Endothelial cell of umbilical vein (primary cell): ENCODE data around the gene COL18A1. TPM values are rescaled to one million over a fixed set of nuclear protein-coding genes. Genes with fewer than 3 reads are reported as not detected.

ENCODE experiments used
- BruUV-seq: library from RNA; stranded (reverse); fragments of 400-500 nt; replicated peaks from 2 replicates; lab custom pipeline; 2021; lab: Mats Ljungman, UMichigan
- CTCF ChIA-PET: fragments of 300-600, 350-600 bp; sonication (Branson Sonifier 250); formaldehyde crosslinking; loops from one replicate; lab custom pipeline; 2021; ENCODE audit warnings: antibody characterized with exemption, inconsistent platforms; lab: Charles Lee
- POLR2A ChIA-PET: fragments of 300-600, 350-600 bp; sonication (Branson Sonifier 250); formaldehyde crosslinking; loops from one replicate; lab custom pipeline; 2021; ENCODE audit warnings: antibody characterized with exemption, inconsistent platforms; lab: Charles Lee
- DNase-seq: peaks from one replicate; pipeline ENCODE4 v3.0.0-alpha.2; 2011; ENCODE audit warnings: low read depth, low spot score
- FAIRE-seq: peaks from 2 replicates; lab custom pipeline; 2011; peaks lifted over from hg19 to GRCh38; lab: Jason Lieb, UNC
- H2AFZ ChIP-seq: 2 replicates; pipeline ENCODE4 v1.6.0; 2012; ENCODE audit warnings: low read depth, low read length, control low read depth, inconsistent platforms
- H3K27ac ChIP-seq: 2 replicates; pipeline ENCODE4 v1.5.1; 2011; ENCODE audit warnings: low read depth, mild to moderate bottlenecking, control low read depth, low read length, moderate library complexity; ENCODE audit not compliant: insufficient read depth
- H3K27me3 ChIP-seq, 2 experiments: 2 replicates each; pipeline versions ENCODE4 v1.6.0 to v1.6.1; 2011; ENCODE audit warnings: low read length in 2 of 2, mixed read lengths in 1 of 2; ENCODE audit not compliant: control insufficient read depth in 2 of 2, insufficient read depth in 2 of 2
- H3K36me3 ChIP-seq, 2 experiments: 2 replicates in 1 of 2; 3 replicates in 1 of 2; pipeline ENCODE4 v1.5.1; 2011; ENCODE audit warnings: low read length in 2 of 2, mild to moderate bottlenecking in 1 of 2, moderate library complexity in 1 of 2; ENCODE audit not compliant: control insufficient read depth in 2 of 2, insufficient read depth in 2 of 2; ENCODE audit errors: extremely low read depth in 1 of 2
- H3K4me1 ChIP-seq: 3 replicates; pipeline ENCODE4 v1.5.1; 2011; ENCODE audit warnings: mild to moderate bottlenecking, low read length; ENCODE audit not compliant: control insufficient read depth, insufficient read depth; ENCODE audit errors: extremely low read depth
- H3K4me2 ChIP-seq: 2 replicates; pipeline ENCODE4 v1.6.1; 2011; ENCODE audit warnings: low read length, control low read depth, mixed read lengths; ENCODE audit not compliant: insufficient read depth
- H3K4me3 ChIP-seq, 3 experiments: fragments of 200-600 bp in 1 of 3; sonication (generic), shearing (Covaris generic) in 1 of 3; replicated peaks in 1 of 3; 2 replicates each; pipeline ENCODE4 v1.5.1; 2011 to 2016; ENCODE audit warnings: control low read depth in 3 of 3, low read length in 3 of 3, mild to moderate bottlenecking in 2 of 3, inconsistent platforms in 1 of 3, low read depth in 1 of 3, moderate library complexity in 1 of 3; ENCODE audit not compliant: insufficient read depth in 1 of 3
- H3K79me2 ChIP-seq: 2 replicates; pipeline ENCODE4 v1.6.0; 2012; ENCODE audit warnings: low read length, inconsistent platforms; ENCODE audit not compliant: control insufficient read depth, insufficient read depth
- H3K9ac ChIP-seq: replicated peaks from 2 replicates; pipeline ENCODE3; 2011; ENCODE audit warnings: low read length, control low read depth; ENCODE audit not compliant: insufficient read depth; ENCODE audit errors: extremely low read depth
- H3K9me1 ChIP-seq: replicated peaks from 3 replicates; pipeline ENCODE4 v1.6.0; 2011; ENCODE audit warnings: mild to moderate bottlenecking, low read length; ENCODE audit not compliant: control insufficient read depth, insufficient read depth; ENCODE audit errors: extremely low read depth
- H3K9me3 ChIP-seq: replicated peaks from 2 replicates; pipeline ENCODE4 v1.5.1; 2012; ENCODE audit warnings: low read length, inconsistent platforms; ENCODE audit not compliant: control insufficient read depth, insufficient read depth
- H4K20me1 ChIP-seq: replicated peaks from 2 replicates; pipeline ENCODE3; 2011; ENCODE audit warnings: mild to moderate bottlenecking, low read length; ENCODE audit not compliant: control insufficient read depth, insufficient read depth; ENCODE audit errors: extremely low read depth
- CTCF ChIP-seq, 2 donors: IDR thresholded peaks; 1 replicate in 1 of 2; 2 replicates in 1 of 2; pipeline ENCODE4 v1.5.1; 2011; ENCODE audit warnings: low read length in 2 of 2, mild to moderate bottlenecking in 2 of 2, moderate library complexity in 2 of 2, control low read depth in 1 of 2, inconsistent platforms in 1 of 2, low read depth in 1 of 2; ENCODE audit not compliant: insufficient read depth in 1 of 2; ENCODE audit errors: extremely low read depth in 1 of 2
- EZH2 ChIP-seq: IDR thresholded peaks from 2 replicates; pipeline ENCODE4 v1.6.1; 2012; ENCODE audit warnings: borderline replicate concordance, low read depth, mild to moderate bottlenecking, moderate library complexity, low read length, inconsistent platforms; ENCODE audit not compliant: severe bottlenecking
- GATA2 ChIP-seq: IDR thresholded peaks from 2 replicates; pipeline ENCODE4 v1.7.0; 2011; ENCODE audit warnings: low read depth, mild to moderate bottlenecking, moderate library complexity, mixed read lengths, low read length; ENCODE audit not compliant: insufficient read length, insufficient read depth
- POLR2AphosphoS5 ChIP-seq: IDR thresholded peaks from 2 replicates; pipeline ENCODE4 v1.6.1; 2012; ENCODE audit warnings: low read depth, mild to moderate bottlenecking, control low read depth, low read length, moderate library complexity; ENCODE audit not compliant: insufficient read depth
- dilution Hi-C: fragments of 300-500 bp; cut with MboI; formaldehyde crosslinking; loops from one replicate; pipeline ENCODE4 v1.15.0; 2019; ENCODE audit warnings: low sequenced_read_pairs; ENCODE audit not compliant: extremely low pct_ligation_motif_present
- intact Hi-C: fragments of 100-400 bp; cut with micrococcal nuclease; formaldehyde crosslinking; loops from one replicate; pipeline ENCODE4 v1.10.0; 2022
- polyA plus RNA-seq, 4 experiments: library from polyadenylated mRNA; depleted of rRNA in 3 of 4; stranded (reverse) in 3 of 4; unstranded in 1 of 4; fragments of >200 nt; gene quantifications; 2 replicates each; pipeline versions ENCODE4 v1.2.1 to v1.2.3, GENCODE V29; 2011 to 2012; ENCODE audit warnings: missing spikeins in 1 of 4
- total RNA-seq: library from RNA; stranded (reverse); gene quantifications from 2 replicates; pipeline ENCODE4 v1.2.3, GENCODE V29; 2021

COL18A1 gene
- total and polyA plus RNA-seq, 2 donors (not counting 3 experiments of a cell fraction or from before 2014, with no cell fraction given) = 198 to 252 TPM

DNA sequence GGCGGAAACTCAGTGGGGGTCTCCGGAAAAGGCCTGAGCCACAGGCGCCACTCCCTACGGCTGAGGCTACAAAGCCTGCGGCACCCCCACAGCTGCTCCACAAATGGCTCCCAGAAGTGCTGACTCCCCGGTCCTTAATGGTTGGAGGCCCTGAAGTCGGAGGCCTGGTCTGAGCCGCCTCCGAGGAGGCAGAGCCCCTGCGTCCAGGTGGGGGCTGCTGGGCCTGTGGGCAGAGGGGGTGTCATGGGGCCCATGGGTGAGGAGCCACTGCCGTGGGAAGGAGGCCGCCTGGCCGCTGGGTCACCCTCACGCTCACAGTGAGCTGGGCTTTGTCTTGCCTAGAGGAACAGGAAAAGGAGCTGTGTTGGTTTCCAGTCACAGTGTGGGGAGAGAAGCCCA lies 12.4 kb upstream of the COL18A1 start:
- dilution Hi-C loops = no loop called here
- CTCF ChIA-PET = interaction anchor here (1.4 kb wide), 1 partner anchor 10 kb away, joined by 6 read pairs; no protein-coding TSS in a partner anchor
- POLR2A ChIA-PET = no interaction called here

More for the DNA sequence above, 12.4 kb upstream of the COL18A1 start:
- Histone ChIP-seq H2AFZ (no peak overlapping the region), H3K4me2 (no peak overlapping the region), H3K79me2 (no peaks in the 10 kb centered on the region), H3K4me3 (no peak overlapping the region), H4K20me1 (no peaks in the 10 kb centered on the region), H3K9ac (no peak overlapping the region), H3K9me3 (no peaks in the 10 kb centered on the region), H3K36me3 (no peaks in the 10 kb centered on the region), H3K4me1 (no peaks in the 10 kb centered on the region), H3K9me1 (no peaks in the 10 kb centered on the region), H3K27me3 (peaks cover 4 to 8% of the 10 kb centered on the region in 2 experiments), H3K27ac (no peak overlapping the region)
- no peak for TF ChIP-seq GATA2
- no peak for TF ChIP-seq EZH2
- TF ChIP-seq CTCF (IDR thresholded peaks at IDR 0.05; ENCODE audit: extremely low read depth in 1 of 2, insufficient read depth in 1 of 2, low read depth in 1 of 2, low read length in 2 of 2) = no peak
- TF ChIP-seq POLR2AphosphoS5 = no peak
- DNase-seq = no peak
- no TSS peak for BruUV-seq
- FAIRE-seq = no peak
- intact Hi-C loops = no loop called here
